ENCODE measurements around the gene CAP1.
"Not testable (repeated sequence)": the region's sequence is repeated elsewhere in the genome, so short reads cannot be mapped to it uniquely, and the experiment has no call there.

CAP1 gene

GRCh38 chr1:40032240-40032891 lies 8.2 kb upstream of the CAP1 start:
- DNase-seq = peak in 1 of 2 donors; percentile 61

GRCh38 chr1:40034869-40035268 lies 5.7 kb upstream of the CAP1 start:
- DNase-seq = no peak

- DNase-seq = peak; percentile 27 to 45
Measured at GRCh38 chr1:40036574-40036973, 4.0 kb upstream of the CAP1 start.

GRCh38 chr1:40037254-40037653 lies 3.3 kb upstream of the CAP1 start:
- not testable (repeated sequence) for DNase-seq

GRCh38 chr1:40038697-40039096 lies 1.8 kb upstream of the CAP1 start:
- no peak for DNase-seq

GRCh38 chr1:40039245-40039756 lies 1.2 kb upstream of the CAP1 start:
- DNase-seq = peak in 1 of 2 donors; percentile 50

- peak in 1 of 2 donors; percentile 62 for DNase-seq
Measured at GRCh38 chr1:40039757-40040510, 595 bp upstream of the CAP1 start.

GRCh38 chr1:40041466-40041838 lies 923 bp downstream of the CAP1 start:
- DNase-seq = no peak

- no peak for DNase-seq
Measured at GRCh38 chr1:40042341-40042740, 1.8 kb downstream of the CAP1 start.

- no peak for DNase-seq
Measured at GRCh38 chr1:40044110-40044509, 3.6 kb downstream of the CAP1 start.

- no peak for DNase-seq
Measured at GRCh38 chr1:40045182-40045581, 4.7 kb downstream of the CAP1 start.

- no peak for DNase-seq
Measured at GRCh38 chr1:40045766-40046165, 5.2 kb downstream of the CAP1 start.

GRCh38 chr1:40047276-40047675 lies 6.7 kb downstream of the CAP1 start:
- no peak for DNase-seq

- DNase-seq = no peak
Measured at GRCh38 chr1:40047769-40048168, 7.2 kb downstream of the CAP1 start.

GRCh38 chr1:40049725-40050124 lies 9.2 kb downstream of the CAP1 start:
- no peak for DNase-seq

- DNase-seq = no peak
Measured at GRCh38 chr1:40050863-40051262, 10.3 kb downstream of the CAP1 start.

GRCh38 chr1:40053138-40053887 lies 12.8 kb downstream of the CAP1 start:
- DNase-seq = no peak

GRCh38 chr1:40056519-40057309 lies 16.2 kb downstream of the CAP1 start:
- no peak for DNase-seq

- DNase-seq = no peak
Measured at GRCh38 chr1:40057310-40058030, 16.9 kb downstream of the CAP1 start.

GRCh38 chr1:40058097-40058452 lies 17.5 kb downstream of the CAP1 start:
- DNase-seq = no peak

GRCh38 chr1:40058453-40059337 lies 18.2 kb downstream of the CAP1 start:
- no peak for DNase-seq
